Measurements from ENCODE around the gene WASF1. TPM values are rescaled to one million over a fixed set of nuclear protein-coding genes. Genes with fewer than 3 reads are reported as not detected.
"Not testable (repeated sequence)": the region's sequence is repeated elsewhere in the genome, so short reads cannot be mapped to it uniquely, and the experiment has no call there.

WASF1 gene
- total RNA-seq, 2 experiments from 2014 or later, result 5.3 to 6.1 TPM

DNA sequence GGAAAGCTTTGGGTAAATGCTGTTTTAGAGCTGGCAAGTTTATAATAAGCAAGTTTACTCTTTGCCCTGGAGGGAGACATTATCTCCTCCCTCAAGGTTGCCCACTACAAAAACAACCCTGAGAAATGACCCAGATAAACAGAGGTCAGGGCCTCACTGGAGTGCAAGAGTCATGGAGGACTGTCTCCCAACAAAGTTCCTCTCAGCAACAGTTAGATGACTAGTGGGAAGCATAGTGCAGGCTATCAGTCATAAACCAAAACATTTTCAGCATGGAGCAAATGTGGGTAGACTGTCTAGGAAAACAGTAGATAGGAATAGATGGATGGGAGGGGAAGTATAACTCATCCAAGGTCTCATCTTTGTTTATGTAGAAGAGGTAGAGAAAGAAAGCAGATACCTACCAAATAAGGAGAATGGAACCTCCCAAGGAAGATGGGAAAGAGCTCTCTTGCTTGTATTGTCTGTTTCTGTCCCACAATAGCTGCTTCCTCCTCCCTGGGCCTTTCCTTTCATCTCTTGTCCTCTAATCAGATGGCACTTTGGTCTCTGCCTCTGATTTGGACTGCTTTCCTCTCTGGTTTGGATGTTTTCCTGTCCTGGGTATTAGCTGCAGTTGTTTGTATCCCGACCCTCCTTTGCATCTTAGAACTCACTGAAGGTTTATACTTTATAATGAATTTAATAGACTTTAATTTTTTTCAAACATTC lies 95.4 kb downstream of the WASF1 start:
- DNase-seq, result no peak
- Mint-ChIP-seq H3K4me3 (no peak overlapping the region), H3K9me3 (no peaks in the 10 kb centered on the region), H3K27me3 (peaks cover 9% of the 10 kb centered on the region), H3K4me1 (no peaks in the 10 kb centered on the region), H3K27ac (no peak overlapping the region), H3K36me3 (no peaks in the 10 kb centered on the region)

DNA sequence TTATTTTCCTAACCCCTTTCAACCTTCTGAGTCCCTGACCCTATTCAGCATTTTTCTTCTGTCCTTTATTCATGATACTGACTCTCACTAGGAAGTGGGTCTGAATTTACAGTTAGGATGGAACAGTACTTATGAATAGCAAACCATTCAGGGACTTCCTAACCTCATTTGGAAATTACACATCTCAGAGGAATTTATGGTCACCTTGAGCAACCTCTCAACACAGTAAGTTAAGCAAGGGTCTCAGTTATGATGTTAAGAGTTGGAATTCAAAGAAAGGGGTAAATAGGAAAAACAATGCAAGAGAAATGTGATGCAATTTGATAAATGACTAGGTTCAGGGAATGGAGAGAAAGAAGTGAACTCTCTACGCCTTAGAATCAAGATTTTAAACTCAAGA lies 104.1 kb downstream of the WASF1 start:
- Mint-ChIP-seq H3K9me3 (no peaks in the 10 kb centered on the region), H3K36me3 (no peaks in the 10 kb centered on the region), H3K27ac (no peak overlapping the region), H3K27me3 (no peaks in the 10 kb centered on the region), H3K4me3 (no peak overlapping the region), H3K4me1 (no peaks in the 10 kb centered on the region)
- no peak for DNase-seq

DNA sequence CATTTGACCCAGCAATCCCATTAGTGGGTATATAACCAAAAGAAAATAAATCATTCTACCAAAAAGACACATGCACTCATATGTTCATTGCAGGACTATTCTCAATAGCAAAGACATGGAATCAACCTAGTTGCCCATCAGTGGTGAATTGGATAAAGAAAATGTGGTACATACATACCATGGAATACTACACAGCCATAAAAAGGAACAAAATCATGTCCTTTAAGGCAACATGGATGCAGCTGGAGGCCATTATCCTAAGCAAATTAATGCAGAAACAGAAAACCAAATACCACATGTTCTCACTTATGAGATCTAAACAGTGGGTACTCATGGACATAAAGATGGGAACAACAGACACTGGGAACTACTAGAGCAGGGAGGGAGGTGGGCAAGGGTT lies 106.0 kb downstream of the WASF1 start:
- H3K27me3 Mint-ChIP-seq, H3K36me3 Mint-ChIP-seq, H3K27ac Mint-ChIP-seq, DNase-seq, H3K9me3 Mint-ChIP-seq, H3K4me3 Mint-ChIP-seq, H3K4me1 Mint-ChIP-seq: not testable (repeated sequence)

DNA sequence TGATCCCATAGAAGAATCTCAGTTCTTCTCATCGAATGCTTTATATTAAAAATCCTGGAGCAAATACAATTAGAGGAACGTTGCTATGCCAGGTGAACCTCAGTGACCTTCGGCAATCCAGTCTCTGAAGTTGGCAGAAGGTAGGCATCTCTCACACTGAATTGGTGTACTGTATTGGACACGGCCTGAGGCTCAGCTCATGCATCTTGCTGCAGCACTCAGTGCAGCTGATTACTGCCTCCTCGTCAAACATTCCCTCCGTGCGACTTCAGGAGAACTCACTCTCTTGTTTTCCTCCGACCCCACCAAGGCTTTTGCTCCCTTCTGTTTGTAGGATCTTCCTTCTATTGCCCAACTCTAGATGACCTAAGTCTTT lies 110.9 kb downstream of the WASF1 start:
- H3K27ac Mint-ChIP-seq, result no peak overlapping the region
- H3K4me1 Mint-ChIP-seq, result peaks cover 3% of the 10 kb centered on the region
- no peak for DNase-seq
- no peaks in the 10 kb centered on the region for H3K27me3 Mint-ChIP-seq
- no peak overlapping the region for H3K4me3 Mint-ChIP-seq
- no peaks in the 10 kb centered on the region for H3K9me3 Mint-ChIP-seq
- no peaks in the 10 kb centered on the region for H3K36me3 Mint-ChIP-seq

DNA sequence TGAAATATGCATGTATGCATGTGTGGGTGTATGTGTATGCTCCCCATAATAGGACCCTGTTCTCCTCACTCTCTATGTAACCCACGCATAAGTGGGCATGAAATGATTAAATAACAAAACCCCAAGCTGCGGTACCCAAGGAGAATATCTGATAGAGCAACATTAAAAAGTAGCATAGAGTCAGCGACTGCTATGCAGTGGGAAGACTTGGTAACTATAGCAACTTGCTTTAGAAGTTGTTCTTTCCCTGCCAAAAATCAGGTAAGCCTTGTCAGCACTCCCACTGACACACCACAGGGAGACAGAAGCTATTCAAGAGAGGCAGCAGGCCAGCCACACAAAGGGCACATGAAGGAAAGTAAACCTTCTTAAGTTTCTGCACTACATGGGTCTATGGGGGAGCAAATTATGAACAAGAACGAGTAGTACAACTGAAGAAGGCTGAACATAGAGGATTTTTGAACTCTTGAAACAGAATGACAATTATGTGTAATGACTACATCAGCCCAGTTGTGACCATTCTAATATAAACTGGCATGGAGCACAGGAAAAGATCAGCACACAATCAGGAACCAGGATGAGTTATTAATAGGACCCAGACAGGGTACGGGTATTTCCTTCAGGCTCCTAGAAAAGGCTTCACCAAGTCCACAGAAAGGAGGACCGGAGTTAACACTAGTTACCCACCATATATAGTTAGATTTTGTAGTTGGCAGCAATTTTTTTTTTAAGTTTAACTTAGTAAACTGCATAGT lies 111.5 kb downstream of the WASF1 start:
- H3K4me1 Mint-ChIP-seq, result peaks cover 4% of the 10 kb centered on the region
- H3K27ac Mint-ChIP-seq, result no peak overlapping the region
- H3K4me3 Mint-ChIP-seq, result no peak overlapping the region
- no peaks in the 10 kb centered on the region for H3K36me3 Mint-ChIP-seq
- H3K9me3 Mint-ChIP-seq, result no peaks in the 10 kb centered on the region
- H3K27me3 Mint-ChIP-seq, result no peaks in the 10 kb centered on the region
- no peak for DNase-seq

DNA sequence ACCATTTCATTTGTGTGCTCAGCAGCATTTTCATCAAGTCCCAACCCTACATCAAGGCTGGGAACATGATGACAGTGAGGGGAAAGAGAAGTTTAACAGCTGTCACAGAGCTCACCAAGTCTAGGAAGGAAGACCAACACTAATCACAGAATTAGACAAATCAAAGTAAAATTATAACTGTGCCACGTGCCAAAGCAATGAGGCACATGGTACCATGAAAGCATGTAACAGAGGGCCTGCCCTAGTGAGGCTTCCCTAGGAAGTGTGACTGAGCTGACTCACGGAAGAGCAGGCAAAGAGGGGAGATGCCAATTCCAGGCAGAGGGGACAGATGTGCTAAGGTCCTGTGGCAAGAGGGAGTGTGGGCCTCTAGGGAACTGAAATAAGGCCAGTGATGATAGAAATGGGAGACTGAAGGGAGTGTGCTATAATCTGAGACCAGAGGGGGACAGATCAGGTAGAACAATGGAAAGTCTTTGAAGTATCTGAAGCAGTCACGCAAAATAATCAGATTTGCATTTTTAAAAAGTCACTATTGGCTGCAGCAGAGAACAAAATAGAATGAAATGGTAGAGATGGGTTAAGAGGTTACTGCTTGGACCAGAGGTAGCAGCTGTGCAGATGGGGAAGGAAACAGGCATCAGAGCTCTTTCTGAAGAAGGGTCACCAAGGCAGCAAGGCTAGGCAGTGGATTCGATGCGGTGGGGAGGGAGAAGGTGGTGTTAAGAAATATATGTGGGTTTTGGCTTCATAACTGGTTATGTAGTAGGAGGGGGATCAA lies 114.5 kb downstream of the WASF1 start:
- no peak overlapping the region for H3K27ac Mint-ChIP-seq
- H3K27me3 Mint-ChIP-seq, result peaks cover 5% of the 10 kb centered on the region
- H3K4me1 Mint-ChIP-seq, result peaks cover 7% of the 10 kb centered on the region
- no peaks in the 10 kb centered on the region for H3K9me3 Mint-ChIP-seq
- no peaks in the 10 kb centered on the region for H3K36me3 Mint-ChIP-seq
- H3K4me3 Mint-ChIP-seq, result no peak overlapping the region
- no peak for DNase-seq

DNA sequence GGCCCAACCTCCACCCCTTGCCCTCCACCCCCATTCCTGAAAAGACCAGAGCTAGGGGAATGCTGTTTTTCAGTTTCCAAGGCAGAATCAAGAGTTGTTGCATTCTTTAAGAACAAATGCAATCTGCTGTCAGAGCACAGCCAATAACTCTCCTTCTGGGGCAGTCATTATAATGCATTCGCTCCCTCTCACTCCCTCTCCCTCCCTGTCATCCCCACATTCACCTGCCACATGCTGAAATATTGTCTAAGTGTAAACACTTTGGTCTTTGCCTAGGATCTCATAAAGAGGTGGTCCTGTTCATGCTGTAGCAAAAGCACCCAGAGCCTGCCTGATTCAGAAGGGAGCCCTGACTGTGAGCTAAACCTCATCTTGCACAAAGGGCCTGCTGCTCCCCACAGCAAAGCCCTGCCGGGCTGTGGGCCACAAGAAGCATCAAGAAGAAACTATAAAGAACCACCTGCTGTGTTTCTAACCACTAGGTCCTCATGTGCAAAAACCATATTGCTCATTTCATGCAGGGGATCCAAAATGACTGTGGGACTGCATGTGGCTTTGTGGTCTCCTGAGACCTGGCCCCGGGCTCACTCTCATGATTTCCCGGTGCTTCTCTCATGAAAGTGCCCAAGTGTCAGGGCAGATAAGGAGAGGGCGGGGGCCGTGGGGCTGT lies 115.7 kb downstream of the WASF1 start:
- DNase-seq, result peak; percentile 19
- Mint-ChIP-seq H3K27ac (no peak overlapping the region), H3K27me3 (peaks cover 11% of the 10 kb centered on the region), H3K4me1 (peaks cover 7% of the 10 kb centered on the region), H3K4me3 (no peak overlapping the region), H3K9me3 (no peaks in the 10 kb centered on the region), H3K36me3 (no peaks in the 10 kb centered on the region)

DNA sequence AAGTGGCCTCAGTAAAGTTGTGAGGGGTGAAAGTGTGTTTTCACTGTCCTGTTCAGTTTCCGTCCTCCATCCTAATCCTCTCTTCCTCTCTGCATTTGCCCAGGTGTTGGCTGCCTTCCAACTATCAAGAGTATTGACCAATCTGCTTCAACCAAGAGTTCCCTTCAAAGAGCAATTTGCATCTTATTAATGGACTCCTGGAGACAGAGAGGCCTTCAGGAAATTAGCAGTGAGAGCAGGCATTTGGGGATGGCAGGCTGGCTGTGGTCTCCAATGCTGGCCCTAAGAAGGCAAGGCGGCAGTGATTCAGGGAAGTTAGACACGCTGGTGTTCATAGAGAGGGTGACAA lies 124.1 kb downstream of the WASF1 start:
- Mint-ChIP-seq H3K36me3 (no peaks in the 10 kb centered on the region), H3K4me3 (no peak overlapping the region), H3K27ac (no peak overlapping the region), H3K9me3 (no peaks in the 10 kb centered on the region), H3K4me1 (no peaks in the 10 kb centered on the region), H3K27me3 (peaks cover 11% of the 10 kb centered on the region)
- DNase-seq, result no peak

DNA sequence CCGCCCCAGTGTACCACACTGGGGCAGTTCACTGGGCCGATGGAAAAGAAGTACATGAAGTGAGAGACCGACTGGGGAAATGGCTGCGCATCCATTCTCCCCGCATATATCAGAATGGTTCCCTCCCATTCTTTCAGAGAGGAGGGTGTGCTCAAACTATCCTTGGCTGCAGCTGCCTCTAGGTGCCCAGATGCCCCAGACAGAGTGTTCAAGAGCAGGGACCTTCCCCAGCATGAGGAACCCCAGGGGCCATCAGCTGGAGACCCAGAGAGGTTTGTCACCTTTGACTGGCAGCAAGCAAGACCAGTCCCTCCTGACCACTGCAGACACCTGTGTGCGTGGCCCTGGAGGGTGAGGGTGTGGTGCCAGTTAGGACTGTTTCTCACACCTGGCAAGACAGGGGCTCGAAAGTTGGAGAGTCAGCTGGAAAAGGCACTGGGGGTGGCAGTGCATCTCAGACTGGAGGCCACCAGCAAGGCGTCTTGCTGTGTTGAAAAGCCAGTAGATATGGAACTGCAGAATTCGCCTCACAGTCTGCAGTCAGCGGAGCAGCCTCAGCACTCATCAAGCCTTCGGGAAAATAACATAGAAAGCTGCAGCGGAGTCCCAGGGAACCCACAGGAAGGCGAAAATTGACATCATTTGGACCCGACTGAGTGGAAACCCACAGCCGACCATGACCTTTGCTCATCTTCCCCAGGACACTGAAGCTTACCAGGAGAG lies 124.6 kb downstream of the WASF1 start:
- Mint-ChIP-seq H3K4me1 (no peaks in the 10 kb centered on the region), H3K36me3 (no peaks in the 10 kb centered on the region), H3K9me3 (no peaks in the 10 kb centered on the region), H3K27me3 (peaks cover 9% of the 10 kb centered on the region), H3K27ac (no peak overlapping the region), H3K4me3 (no peak overlapping the region)
- DNase-seq, result no peak

DNA sequence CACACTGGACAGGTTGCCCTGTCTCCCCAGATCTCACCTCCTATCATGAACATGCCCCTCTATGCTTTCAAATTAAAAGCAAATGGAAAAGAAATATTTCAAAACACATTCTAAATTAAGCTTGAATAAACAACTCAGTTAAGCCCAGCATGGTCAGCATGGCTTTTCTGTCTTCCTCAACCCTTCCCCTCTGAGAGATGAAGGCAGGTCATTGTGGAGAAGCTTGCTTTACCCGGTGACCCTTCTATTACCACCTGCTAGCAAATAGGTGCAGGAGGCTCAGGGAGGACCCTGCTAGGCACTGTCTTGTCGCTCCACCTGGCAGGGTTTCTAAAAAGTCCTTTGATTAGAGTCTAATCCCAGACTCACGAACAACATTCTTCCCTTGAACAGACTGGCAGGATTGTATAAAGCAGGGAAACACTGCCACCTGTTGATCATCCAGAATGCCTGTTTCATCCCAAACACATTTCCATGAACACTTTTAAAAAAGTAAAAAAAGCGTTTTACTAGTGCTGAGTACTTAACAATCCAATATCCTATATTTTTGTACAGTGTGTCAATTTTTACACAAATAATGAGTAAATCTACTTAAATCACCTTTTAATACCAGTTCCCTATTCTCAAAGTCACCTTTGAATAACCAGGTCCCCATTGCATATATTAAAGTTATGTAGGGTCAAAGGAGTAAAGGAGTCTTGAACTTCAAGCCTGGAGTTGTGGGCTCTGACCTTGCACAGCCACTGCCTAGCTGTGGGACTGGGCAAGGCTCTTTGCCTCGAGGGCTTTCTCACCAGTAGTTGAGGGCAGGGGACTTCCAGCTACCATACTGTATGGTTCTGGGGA lies 125.9 kb downstream of the WASF1 start:
- H3K27ac Mint-ChIP-seq, result no peak overlapping the region
- no peaks in the 10 kb centered on the region for H3K4me1 Mint-ChIP-seq
- peaks cover 4% of the 10 kb centered on the region for H3K27me3 Mint-ChIP-seq
- no peaks in the 10 kb centered on the region for H3K9me3 Mint-ChIP-seq
- H3K36me3 Mint-ChIP-seq, result no peaks in the 10 kb centered on the region
- no peak overlapping the region for H3K4me3 Mint-ChIP-seq
- no peak for DNase-seq

DNA sequence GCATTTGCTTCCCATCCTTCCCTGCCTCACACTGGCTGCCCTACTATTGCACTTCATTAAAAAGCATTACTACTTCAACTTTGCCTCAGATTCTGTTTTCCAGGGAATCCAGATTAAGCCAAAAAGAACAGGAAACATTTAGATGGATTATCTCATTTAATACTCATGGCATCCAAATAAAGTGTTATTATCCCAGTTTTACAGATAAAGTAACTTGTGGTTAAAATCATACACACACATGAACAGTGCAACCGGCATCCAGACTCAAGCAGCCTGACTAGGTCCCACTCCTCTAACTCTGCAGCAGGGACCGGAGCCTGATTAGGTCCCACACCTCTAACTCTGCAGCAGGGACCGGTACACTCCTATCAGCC lies 129.0 kb downstream of the WASF1 start:
- no peak for DNase-seq
- H3K9me3 Mint-ChIP-seq, result no peaks in the 10 kb centered on the region
- no peaks in the 10 kb centered on the region for H3K4me1 Mint-ChIP-seq
- peaks cover 4% of the 10 kb centered on the region for H3K27me3 Mint-ChIP-seq
- H3K4me3 Mint-ChIP-seq, result no peak overlapping the region
- no peak overlapping the region for H3K27ac Mint-ChIP-seq
- no peaks in the 10 kb centered on the region for H3K36me3 Mint-ChIP-seq
